HG02678 (cell line): Measurements from ENCODE around the gene WDR27.

Experiments
- ATAC-seq: cut with Tn5 transposase; IDR thresholded peaks from one replicate; pipeline ENCODE4 v1.9.1; 2021; ENCODE audit warnings: mild to moderate bottlenecking, moderate library complexity; ENCODE audit not compliant: unreplicated experiment

WDR27 gene

GRCh38 chr6:169416249-169416648, 285.6 kb downstream of the WDR27 start:
- no peak for ATAC-seq

GRCh38 chr6:169415179-169415578, 286.6 kb downstream of the WDR27 start:
- no peak for ATAC-seq

GRCh38 chr6:169411722-169412121, 290.1 kb downstream of the WDR27 start:
- ATAC-seq, result no peak

GRCh38 chr6:169411296-169411695, 290.5 kb downstream of the WDR27 start:
- ATAC-seq, result no peak

GRCh38 chr6:169409742-169410312, 292.0 kb downstream of the WDR27 start:
- ATAC-seq, result no peak

GRCh38 chr6:169407325-169407724, 294.5 kb downstream of the WDR27 start:
- ATAC-seq, result no peak
